ENCODE results near the gene TSPAN19. TPM values are rescaled to one million over a fixed set of nuclear protein-coding genes. Genes with fewer than 3 reads are reported as not detected.

The TSPAN19 gene
- total and polyA plus RNA-seq, 9 of the 15 experiments (the other 6 are each of a cell fraction or from before 2014, with no cell fraction given): not detected

DNA sequence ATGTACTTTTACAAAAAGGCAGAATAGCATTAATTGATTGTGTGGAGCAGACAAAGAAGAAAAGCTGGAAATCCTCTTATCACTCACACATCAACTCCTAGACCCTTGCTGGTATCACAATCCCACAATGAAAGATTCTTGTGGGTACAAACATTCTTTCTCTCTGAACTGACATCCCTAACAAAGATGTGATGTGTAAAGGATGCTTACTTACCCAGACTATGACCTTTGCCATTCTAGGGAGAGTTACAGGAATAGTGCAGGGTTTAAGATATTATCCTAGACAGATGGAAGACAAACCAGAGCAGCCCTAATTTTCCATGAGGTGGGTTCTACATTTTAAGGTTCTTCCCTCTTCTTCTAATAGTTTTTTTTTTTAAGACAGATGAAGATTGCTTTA lies 63.1 kb downstream of the TSPAN19 start:
- Histone ChIP-seq H4K20me1 (replicated peaks; ENCODE audit: control insufficient read depth, insufficient read depth, low read length) (no peaks in the 10 kb centered on the region), H3K4me3 (no peak overlapping the region), H3K27me3 (ENCODE audit: control insufficient read depth in 2 of 2, insufficient read depth in 2 of 2, low read length in 2 of 2) (no peaks in the 10 kb centered on the region), H3K79me2 (ENCODE audit: control insufficient read depth, insufficient read depth, low read length) (no peaks in the 10 kb centered on the region), H3K36me3 (ENCODE audit: control insufficient read depth, insufficient read depth, low read length) (no peaks in the 10 kb centered on the region), H3K9me3 (replicated peaks; ENCODE audit: control insufficient read depth, insufficient read depth, low read depth, low read length) (no peaks in the 10 kb centered on the region; the same call in 1 of the 2 replicates), H2AFZ (ENCODE audit: low read depth, low read length) (no peak overlapping the region), H3K9me1 (ENCODE audit: control insufficient read depth, insufficient read depth, low read length) (no peaks in the 10 kb centered on the region), H3K27ac (ENCODE audit: extremely low read depth, low read depth, low read length) (no peak overlapping the region), H3K4me2 (ENCODE audit: insufficient read depth, low read length) (no peak overlapping the region), H3K4me1 (replicated peaks in 1 of 2; ENCODE audit: control insufficient read depth in 2 of 2, insufficient read depth in 2 of 2, low read length in 2 of 2) (no peaks in the 10 kb centered on the region), H3K9ac (ENCODE audit: insufficient read depth in 1 of 2, low read depth in 2 of 2, low read length in 2 of 2) (no peak overlapping the region)
- DNase-seq (ENCODE audit: extremely low read depth in 1 of 4, low spot score in 3 of 4) (no peak), ATAC-seq (no peak), FAIRE-seq (no peak)
- in situ Hi-C loops (cut with MboI) (no loop called here), intact Hi-C loops (cut with micrococcal nuclease) (no loop called here)
- TF ChIP-seq MAZ (CRISPR knock-in tag; conservative IDR thresholded peaks at IDR 0.05 in 1 of 2, IDR thresholded peaks at IDR 0.05 in 1 of 2) (no peak), ZNF785 (CRISPR knock-in tag; IDR thresholded peaks at IDR 0.05) (no peak), SRSF7 (optimal IDR thresholded peaks at IDR 0.05; ENCODE audit: low read depth, low read length) (no peak), CCNT2 (IDR thresholded peaks at IDR 0.05; ENCODE audit: borderline replicate concordance, extremely low read depth, insufficient read length, low read depth, low read length) (no peak), ZSCAN29 (IDR thresholded peaks at IDR 0.05) (no peak), HNRNPLL (IDR thresholded peaks at IDR 0.05; ENCODE audit: low read depth, low read length, poor library complexity, severe bottlenecking) (no peak), PHTF2 (CRISPR knock-in tag; IDR thresholded peaks at IDR 0.05) (no peak), FOXA1 (IDR thresholded peaks at IDR 0.05; ENCODE audit: borderline replicate concordance) (no peak), ZBTB17 (CRISPR knock-in tag; IDR thresholded peaks at IDR 0.05) (no peak)
- TF ChIP-seq, protein P1, sequence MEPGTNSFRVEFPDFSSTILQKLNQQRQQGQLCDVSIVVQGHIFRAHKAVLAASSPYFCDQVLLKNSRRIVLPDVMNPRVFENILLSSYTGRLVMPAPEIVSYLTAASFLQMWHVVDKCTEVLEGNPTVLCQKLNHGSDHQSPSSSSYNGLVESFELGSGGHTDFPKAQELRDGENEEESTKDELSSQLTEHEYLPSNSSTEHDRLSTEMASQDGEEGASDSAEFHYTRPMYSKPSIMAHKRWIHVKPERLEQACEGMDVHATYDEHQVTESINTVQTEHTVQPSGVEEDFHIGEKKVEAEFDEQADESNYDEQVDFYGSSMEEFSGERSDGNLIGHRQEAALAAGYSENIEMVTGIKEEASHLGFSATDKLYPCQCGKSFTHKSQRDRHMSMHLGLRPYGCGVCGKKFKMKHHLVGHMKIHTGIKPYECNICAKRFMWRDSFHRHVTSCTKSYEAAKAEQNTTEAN (CRISPR knock-in tag; IDR thresholded peaks at IDR 0.05): no peak
- TF ChIP-seq, protein P2, sequence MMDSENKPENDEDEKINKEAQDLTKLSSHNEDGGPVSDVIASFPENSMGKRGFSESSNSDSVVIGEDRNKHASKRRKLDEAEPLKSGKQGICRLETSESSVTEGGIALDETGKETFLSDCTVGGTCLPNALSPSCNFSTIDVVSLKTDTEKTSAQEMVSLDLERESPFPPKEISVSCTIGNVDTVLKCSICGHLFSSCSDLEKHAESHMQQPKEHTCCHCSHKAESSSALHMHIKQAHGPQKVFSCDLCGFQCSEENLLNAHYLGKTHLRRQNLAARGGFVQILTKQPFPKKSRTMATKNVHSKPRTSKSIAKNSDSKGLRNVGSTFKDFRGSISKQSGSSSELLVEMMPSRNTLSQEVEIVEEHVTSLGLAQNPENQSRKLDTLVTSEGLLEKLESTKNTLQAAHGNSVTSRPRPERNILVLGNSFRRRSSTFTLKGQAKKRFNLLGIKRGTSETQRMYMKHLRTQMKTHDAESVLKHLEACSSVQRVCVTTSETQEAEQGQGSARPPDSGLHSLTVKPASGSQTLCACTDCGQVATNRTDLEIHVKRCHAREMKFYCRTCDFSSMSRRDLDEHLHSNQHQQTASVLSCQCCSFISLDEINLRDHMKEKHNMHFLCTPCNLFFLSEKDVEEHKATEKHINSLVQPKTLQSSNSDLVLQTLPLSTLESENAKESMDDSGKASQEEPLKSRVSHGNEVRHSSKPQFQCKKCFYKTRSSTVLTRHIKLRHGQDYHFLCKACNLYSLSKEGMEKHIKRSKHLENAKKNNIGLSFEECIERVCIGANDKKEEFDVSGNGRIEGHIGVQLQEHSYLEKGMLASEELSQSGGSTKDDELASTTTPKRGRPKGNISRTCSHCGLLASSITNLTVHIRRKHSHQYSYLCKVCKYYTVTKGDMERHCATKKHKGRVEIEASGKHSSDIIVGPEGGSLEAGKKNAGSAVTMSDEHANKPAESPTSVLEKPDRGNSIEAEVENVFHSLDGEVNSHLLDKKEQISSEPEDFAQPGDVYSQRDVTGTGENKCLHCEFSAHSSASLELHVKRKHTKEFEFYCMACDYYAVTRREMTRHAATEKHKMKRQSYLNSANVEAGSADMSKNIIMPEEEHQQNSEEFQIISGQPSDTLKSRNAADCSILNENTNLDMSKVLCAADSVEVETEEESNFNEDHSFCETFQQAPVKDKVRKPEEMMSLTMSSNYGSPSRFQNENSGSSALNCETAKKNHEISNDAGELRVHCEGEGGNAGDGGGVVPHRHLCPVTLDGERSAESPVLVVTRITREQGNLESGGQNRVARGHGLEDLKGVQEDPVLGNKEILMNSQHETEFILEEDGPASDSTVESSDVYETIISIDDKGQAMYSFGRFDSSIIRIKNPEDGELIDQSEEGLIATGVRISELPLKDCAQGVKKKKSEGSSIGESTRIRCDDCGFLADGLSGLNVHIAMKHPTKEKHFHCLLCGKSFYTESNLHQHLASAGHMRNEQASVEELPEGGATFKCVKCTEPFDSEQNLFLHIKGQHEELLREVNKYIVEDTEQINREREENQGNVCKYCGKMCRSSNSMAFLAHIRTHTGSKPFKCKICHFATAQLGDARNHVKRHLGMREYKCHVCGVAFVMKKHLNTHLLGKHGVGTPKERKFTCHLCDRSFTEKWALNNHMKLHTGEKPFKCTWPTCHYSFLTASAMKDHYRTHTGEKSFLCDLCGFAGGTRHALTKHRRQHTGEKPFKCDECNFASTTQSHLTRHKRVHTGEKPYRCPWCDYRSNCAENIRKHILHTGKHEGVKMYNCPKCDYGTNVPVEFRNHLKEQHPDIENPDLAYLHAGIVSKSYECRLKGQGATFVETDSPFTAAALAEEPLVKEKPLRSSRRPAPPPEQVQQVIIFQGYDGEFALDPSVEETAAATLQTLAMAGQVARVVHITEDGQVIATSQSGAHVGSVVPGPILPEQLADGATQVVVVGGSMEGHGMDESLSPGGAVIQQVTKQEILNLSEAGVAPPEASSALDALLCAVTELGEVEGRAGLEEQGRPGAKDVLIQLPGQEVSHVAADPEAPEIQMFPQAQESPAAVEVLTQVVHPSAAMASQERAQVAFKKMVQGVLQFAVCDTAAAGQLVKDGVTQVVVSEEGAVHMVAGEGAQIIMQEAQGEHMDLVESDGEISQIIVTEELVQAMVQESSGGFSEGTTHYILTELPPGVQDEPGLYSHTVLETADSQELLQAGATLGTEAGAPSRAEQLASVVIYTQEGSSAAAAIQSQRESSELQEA (IDR thresholded peaks at IDR 0.05; ENCODE audit: low read depth): no peak
- ChIA-PET POLR2A (no interaction called here), CTCF (ENCODE audit: low intra/inter-chr PET ratio) (no interaction called here)
- no TSS peak for BruUV-seq (replicated peaks)

Measured in K562 (cell line).